HFFc6 (cell line): ENCODE data around the gene CWF19L2. TPM values are rescaled to one million over a fixed set of nuclear protein-coding genes. Genes with fewer than 3 reads are reported as not detected.

Experiments used
- DNase-seq: peaks from one replicate; pipeline ENCODE4 v3.0.0-alpha.2; 2018
- H3K27ac Mint-ChIP-seq: 2 replicates; pipeline ENCODE4 v1.8.0; 2020; ENCODE audit warnings: mild to moderate bottlenecking, mixed read lengths
- H3K27me3 Mint-ChIP-seq: 2 replicates; pipeline ENCODE4 v1.8.0; 2021; ENCODE audit warnings: mild to moderate bottlenecking, moderate library complexity, mixed read lengths; ENCODE audit not compliant: insufficient read depth
- H3K36me3 Mint-ChIP-seq: 2 replicates; pipeline ENCODE4 v1.8.0; 2021; ENCODE audit warnings: low read depth, mixed read lengths
- H3K4me1 Mint-ChIP-seq: 2 replicates; pipeline ENCODE4 v1.8.0; 2020; ENCODE audit warnings: low read depth, mixed read lengths
- H3K4me3 Mint-ChIP-seq: 2 replicates; pipeline ENCODE4 v1.8.0; 2020; ENCODE audit warnings: mild to moderate bottlenecking, moderate library complexity, mixed read lengths
- H3K9me3 Mint-ChIP-seq: 2 replicates; pipeline ENCODE4 v1.8.0; 2020; ENCODE audit warnings: mild to moderate bottlenecking, mixed read lengths
- CTCF ChIP-seq: fragments of 200-600 bp; sonication (generic); IDR thresholded peaks from 2 replicates; pipeline ENCODE4 v1.5.0; 2021; ENCODE audit warnings: antibody characterized with exemption, mild to moderate bottlenecking
- total RNA-seq, 6 experiments: library from RNA; stranded (reverse); fragmentation: NEBNext Ultra II Directional; extraction: Animal tissue kit (Norgen Biotek cat#: 25700); gene quantifications; 2 replicates in 1 of 6; 3 replicates in 5 of 6; pipeline ENCODE4 v1.2.3, GENCODE V29; 2021

The CWF19L2 gene
- total RNA-seq, 6 experiments from 2014 or later: 6.0 to 7.3 (median 6.7) TPM

GRCh38 chr11:107372439-107372838 is 85.2 kb downstream of the CWF19L2 start:
- DNase-seq: no peak
- TF ChIP-seq CTCF: no peak
- Mint-ChIP-seq H3K4me1 (peaks cover 7% of the 10 kb centered on the region), H3K9me3 (no peaks in the 10 kb centered on the region), H3K4me3 (no peak overlapping the region), H3K36me3 (no peaks in the 10 kb centered on the region), H3K27ac (no peak overlapping the region), H3K27me3 (no peaks in the 10 kb centered on the region)

- H3K4me1 Mint-ChIP-seq: peaks cover 7% of the 10 kb centered on the region
- H3K27me3 Mint-ChIP-seq: no peaks in the 10 kb centered on the region
- TF ChIP-seq CTCF: no peak
- no peak for DNase-seq
- H3K9me3 Mint-ChIP-seq: no peaks in the 10 kb centered on the region
- no peak overlapping the region for H3K4me3 Mint-ChIP-seq
- H3K36me3 Mint-ChIP-seq: no peaks in the 10 kb centered on the region
- no peak overlapping the region for H3K27ac Mint-ChIP-seq
Observed at GRCh38 chr11:107370390-107370789, 87.2 kb downstream of the CWF19L2 start.

- H3K36me3 Mint-ChIP-seq: peaks cover 10% of the 10 kb centered on the region
- H3K27me3 Mint-ChIP-seq: no peaks in the 10 kb centered on the region
- no peak overlapping the region for H3K27ac Mint-ChIP-seq
- H3K4me3 Mint-ChIP-seq: no peak overlapping the region
- H3K4me1 Mint-ChIP-seq: no peaks in the 10 kb centered on the region
- DNase-seq: peak; percentile 12
- no peak for TF ChIP-seq CTCF
- H3K9me3 Mint-ChIP-seq: no peaks in the 10 kb centered on the region
Observed at GRCh38 chr11:107359701-107360100, 97.9 kb downstream of the CWF19L2 start.

- DNase-seq: no peak
- TF ChIP-seq CTCF: no peak
- Mint-ChIP-seq H3K36me3 (peaks cover 10% of the 10 kb centered on the region), H3K9me3 (no peaks in the 10 kb centered on the region), H3K4me3 (no peak overlapping the region), H3K27ac (no peak overlapping the region), H3K27me3 (no peaks in the 10 kb centered on the region), H3K4me1 (no peaks in the 10 kb centered on the region)
Observed at GRCh38 chr11:107357877-107358276, 99.7 kb downstream of the CWF19L2 start.

GRCh38 chr11:107354780-107355179 is 102.8 kb downstream of the CWF19L2 start:
- Mint-ChIP-seq H3K36me3 (no peaks in the 10 kb centered on the region; the same call in 1 of the 2 replicates), H3K27ac (no peak overlapping the region), H3K9me3 (no peaks in the 10 kb centered on the region), H3K4me3 (no peak overlapping the region), H3K27me3 (no peaks in the 10 kb centered on the region), H3K4me1 (no peaks in the 10 kb centered on the region)
- no peak for TF ChIP-seq CTCF
- DNase-seq: no peak

GRCh38 chr11:107337917-107338316 is 119.7 kb downstream of the CWF19L2 start:
- Mint-ChIP-seq H3K4me3 (no peak overlapping the region), H3K9me3 (no peaks in the 10 kb centered on the region), H3K4me1 (no peaks in the 10 kb centered on the region), H3K36me3 (no peaks in the 10 kb centered on the region), H3K27me3 (no peaks in the 10 kb centered on the region), H3K27ac (no peak overlapping the region)
- no peak for TF ChIP-seq CTCF
- DNase-seq: no peak
